DND-41 (cell line): Measurements from ENCODE around the gene CD300LD.

ENCODE experiments used
- CTCF ChIP-seq: IDR thresholded peaks from 2 replicates; pipeline ENCODE4 v1.5.1; 2012; ENCODE audit warnings: borderline replicate concordance, low read length, moderate library complexity, mild to moderate bottlenecking; ENCODE audit not compliant: poor library complexity, severe bottlenecking; ENCODE audit errors: extremely low read depth
- EZH2 ChIP-seq: IDR thresholded peaks from 3 replicates; pipeline ENCODE4 v1.6.1; 2012; ENCODE audit warnings: borderline replicate concordance, low read depth, mild to moderate bottlenecking, moderate library complexity, low read length, inconsistent platforms; ENCODE audit not compliant: severe bottlenecking

- TF ChIP-seq CTCF (no peak), EZH2 (no peak)
Measured at GRCh38 chr17:74599448-74599939, 7.4 kb upstream of the CD300LD start.
